GM21526 (cell line): ENCODE data around the gene OTUD1.

ENCODE experiments used
- ATAC-seq: cut with Tn5 transposase; IDR thresholded peaks from one replicate; pipeline ENCODE4 v1.9.1; 2021; ENCODE audit warnings: moderate library complexity; ENCODE audit not compliant: unreplicated experiment, low FRiP score

The OTUD1 gene

GRCh38 chr10:23459308-23459939, 20.5 kb downstream of the OTUD1 start:
- ATAC-seq, result no peak

- no peak for ATAC-seq
Measured at GRCh38 chr10:23461557-23461956, 22.7 kb downstream of the OTUD1 start.

- no peak for ATAC-seq
Measured at GRCh38 chr10:23467012-23467411, 28.1 kb downstream of the OTUD1 start.

GRCh38 chr10:23467548-23467947, 28.7 kb downstream of the OTUD1 start:
- ATAC-seq, result no peak

- no peak for ATAC-seq
Measured at GRCh38 chr10:23469596-23470237, 30.8 kb downstream of the OTUD1 start.

- no peak for ATAC-seq
Measured at GRCh38 chr10:23472181-23472580, 33.3 kb downstream of the OTUD1 start.

GRCh38 chr10:23474081-23474480, 35.2 kb downstream of the OTUD1 start:
- no peak for ATAC-seq

GRCh38 chr10:23474626-23475025, 35.8 kb downstream of the OTUD1 start:
- ATAC-seq, result no peak

- no peak for ATAC-seq
Measured at GRCh38 chr10:23478570-23478969, 39.7 kb downstream of the OTUD1 start.

GRCh38 chr10:23479798-23480473, 41.1 kb downstream of the OTUD1 start:
- no peak for ATAC-seq

GRCh38 chr10:23481363-23481961, 42.6 kb downstream of the OTUD1 start:
- no peak for ATAC-seq

- ATAC-seq, result no peak
Measured at GRCh38 chr10:23490115-23490514, 51.2 kb downstream of the OTUD1 start.
